ENCODE results near the gene DHX36. TPM values are rescaled to one million over a fixed set of nuclear protein-coding genes. Genes with fewer than 3 reads are reported as not detected.

Gene DHX36
- total RNA-seq, 1 donor from 2014 or later = 93.4 TPM

- no peak for DNase-seq (ENCODE audit: low read depth, low spot score)
- Mint-ChIP-seq H3K27ac (ENCODE audit: unreplicated experiment) (no peak overlapping the region), H3K4me3 (no peak overlapping the region), H3K9me3 (peaks cover 2% of the 10 kb centered on the region), H3K4me1 (peaks cover 25% of the 10 kb centered on the region), H3K27me3 (ENCODE audit: low read depth) (no peaks in the 10 kb centered on the region), H3K36me3 (ENCODE audit: low read depth) (peaks cover 23% of the 10 kb centered on the region)
- TF ChIP-seq CTCF (conservative IDR thresholded peaks at IDR 0.05) = no peak
These were observed 84.1 kb downstream of the DHX36 start for GRCh38 chr3:154240235-154240634.

- no peaks in the 10 kb centered on the region for H3K9me3 Mint-ChIP-seq
- TF ChIP-seq CTCF (conservative IDR thresholded peaks at IDR 0.05) = no peak
- no peaks in the 10 kb centered on the region for H3K27me3 Mint-ChIP-seq (ENCODE audit: low read depth)
- H3K4me3 Mint-ChIP-seq = no peak overlapping the region
- H3K4me1 Mint-ChIP-seq = peaks cover 22% of the 10 kb centered on the region
- H3K36me3 Mint-ChIP-seq (ENCODE audit: low read depth) = peaks cover 9% of the 10 kb centered on the region
- DNase-seq (ENCODE audit: low read depth, low spot score) = no peak
- no peak overlapping the region for H3K27ac Mint-ChIP-seq (ENCODE audit: unreplicated experiment)
These were observed 88.0 kb downstream of the DHX36 start for GRCh38 chr3:154236331-154236730.

DNA sequence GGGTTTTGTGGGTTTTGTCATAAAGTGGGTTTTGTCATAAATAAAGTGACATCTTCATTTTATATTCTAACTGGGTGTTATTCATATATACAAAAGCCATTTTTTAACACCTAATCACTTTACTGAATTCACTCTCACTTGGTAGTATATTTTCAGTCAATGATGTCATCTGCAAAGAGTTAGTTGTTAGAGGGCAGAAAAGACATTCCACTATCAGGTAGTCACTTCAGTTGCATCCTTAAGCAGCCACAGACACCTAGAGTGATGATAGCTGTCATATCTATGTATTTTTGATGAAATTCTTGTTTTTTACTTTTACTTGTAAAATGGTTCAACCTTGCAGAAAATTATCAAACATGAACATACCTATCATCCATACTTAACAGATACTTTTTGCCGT is 89.0 kb downstream of the DHX36 start:
- Mint-ChIP-seq H3K9me3 (no peaks in the 10 kb centered on the region), H3K27ac (ENCODE audit: unreplicated experiment) (no peak overlapping the region), H3K27me3 (ENCODE audit: low read depth) (no peaks in the 10 kb centered on the region), H3K4me3 (no peak overlapping the region), H3K4me1 (peaks cover 18% of the 10 kb centered on the region), H3K36me3 (ENCODE audit: low read depth) (peaks cover 7% of the 10 kb centered on the region)
- TF ChIP-seq CTCF (conservative IDR thresholded peaks at IDR 0.05) = no peak
- DNase-seq (ENCODE audit: low read depth, low spot score) = no peak

DNA sequence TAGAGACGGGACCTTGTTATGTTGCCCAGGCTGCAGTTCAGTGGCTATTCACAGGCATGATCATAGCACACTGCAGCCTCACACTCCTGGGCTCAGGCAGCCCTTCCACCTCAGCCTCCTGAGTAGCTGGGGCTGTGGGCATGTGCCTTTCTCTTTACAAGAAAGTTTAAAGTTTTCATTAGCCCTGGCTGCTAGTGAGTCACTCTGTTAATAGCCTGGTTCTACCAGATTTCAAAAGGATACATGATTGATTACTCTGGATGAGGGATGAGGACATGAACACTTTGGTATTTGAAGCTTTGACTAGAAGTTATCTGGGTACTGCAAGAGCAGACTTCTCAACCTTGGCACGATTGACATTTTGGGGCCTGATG is 95.1 kb downstream of the DHX36 start:
- DNase-seq (ENCODE audit: low read depth, low spot score) = no peak
- H3K36me3 Mint-ChIP-seq (ENCODE audit: low read depth) = peaks cover 4% of the 10 kb centered on the region

DNA sequence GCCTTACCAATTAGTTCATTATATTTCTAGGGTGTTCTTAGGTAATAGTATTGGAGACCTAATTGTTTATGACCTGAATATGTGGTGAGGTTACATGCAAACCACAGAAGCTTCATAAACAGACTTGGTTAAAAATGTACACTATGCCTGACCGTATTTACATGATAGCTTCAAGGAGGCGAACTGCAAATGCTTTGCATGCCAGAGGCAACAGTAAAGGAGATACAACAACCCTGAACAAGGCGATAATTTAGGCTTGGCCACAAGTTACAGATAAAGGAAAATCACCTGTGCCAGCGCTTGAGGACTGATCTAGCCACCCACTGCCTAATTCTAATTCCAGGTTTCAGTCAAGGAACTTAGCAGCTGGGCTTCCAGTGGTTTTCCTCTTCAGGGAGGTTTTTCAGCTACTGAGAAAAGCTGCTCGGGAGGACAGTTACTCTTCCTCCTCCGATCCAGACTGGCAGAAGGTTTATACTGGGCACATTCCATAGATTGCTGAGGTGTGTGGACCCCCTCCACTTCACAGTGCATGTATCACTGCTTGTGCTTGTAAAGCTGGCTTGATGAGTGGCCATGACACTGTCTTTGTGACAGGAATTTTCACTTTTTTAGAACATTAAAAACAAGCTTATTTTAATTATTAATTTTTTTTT is 95.6 kb downstream of the DHX36 start:
- Mint-ChIP-seq H3K27me3 (ENCODE audit: low read depth) (no peaks in the 10 kb centered on the region), H3K4me3 (no peak overlapping the region), H3K36me3 (ENCODE audit: low read depth) (peaks cover 4% of the 10 kb centered on the region), H3K27ac (ENCODE audit: unreplicated experiment) (no peak overlapping the region), H3K9me3 (no peaks in the 10 kb centered on the region), H3K4me1 (peaks cover 14% of the 10 kb centered on the region)
- no peak for TF ChIP-seq CTCF (conservative IDR thresholded peaks at IDR 0.05)
- DNase-seq (ENCODE audit: low read depth, low spot score) = no peak

More for the DNA sequence above, 95.1 kb downstream of the DHX36 start:
- Mint-ChIP-seq H3K4me1 (peaks cover 13% of the 10 kb centered on the region), H3K27ac (ENCODE audit: unreplicated experiment) (no peak overlapping the region), H3K27me3 (ENCODE audit: low read depth) (no peaks in the 10 kb centered on the region), H3K4me3 (no peak overlapping the region), H3K9me3 (no peaks in the 10 kb centered on the region)
- no peak for TF ChIP-seq CTCF (conservative IDR thresholded peaks at IDR 0.05)
